WTC11 (cell line): Measurements from ENCODE around the gene ADGRA1. TPM values are rescaled to one million over a fixed set of nuclear protein-coding genes. Genes with fewer than 3 reads are reported as not detected.

ENCODE experiments used
- ATAC-seq: fragments of 200-7000 bp; cut with Tn5 transposase; 2 replicates; pipeline ENCODE4 v1.10.0; 2021; ENCODE audit warnings: mild to moderate bottlenecking, moderate library complexity
- CTCF ChIA-PET: fragments of 300-600 bp; sonication (Branson Sonifier 250); formaldehyde crosslinking; loops from one replicate; lab custom pipeline; 2021; ENCODE audit warnings: antibody characterized with exemption; lab: Charles Lee
- POLR2A ChIA-PET: fragments of 350-600 bp; sonication (Branson Sonifier 250); formaldehyde crosslinking; loops from one replicate; lab custom pipeline; 2021; ENCODE audit warnings: antibody characterized with exemption; lab: Charles Lee
- DNase-seq: peaks from one replicate; pipeline ENCODE4 v3.0.0; 2021; ENCODE audit warnings: low spot score
- H3K27ac Mint-ChIP-seq: 2 replicates; pipeline ENCODE4 v1.8.0; 2021; ENCODE audit warnings: mixed read lengths
- H3K27me3 Mint-ChIP-seq: 2 replicates; pipeline ENCODE4 v1.8.0; 2021; ENCODE audit warnings: low read depth, mild to moderate bottlenecking, moderate library complexity, mixed read lengths
- H3K36me3 Mint-ChIP-seq: 2 replicates; pipeline ENCODE4 v1.8.0; 2021; ENCODE audit warnings: mixed read lengths
- H3K4me1 Mint-ChIP-seq: 2 replicates; pipeline ENCODE4 v1.8.0; 2022; ENCODE audit warnings: mixed read lengths
- H3K4me3 Mint-ChIP-seq: 2 replicates; pipeline ENCODE4 v1.8.0; 2021; ENCODE audit warnings: mild to moderate bottlenecking, moderate library complexity, mixed read lengths
- H3K9me3 Mint-ChIP-seq: 2 replicates; pipeline ENCODE4 v1.8.0; 2021; ENCODE audit warnings: mixed read lengths
- GABPB1 ChIP-seq: sonication (generic); formaldehyde crosslinking; IDR thresholded peaks from 2 replicates; pipeline ENCODE4 v1.8.1; 2023; ENCODE audit warnings: mild to moderate bottlenecking, missing genetic modification reagents
- NR2C2 ChIP-seq: sonication (generic); formaldehyde crosslinking; IDR thresholded peaks from 2 replicates; pipeline ENCODE4 v1.8.0; 2022; ENCODE audit warnings: mild to moderate bottlenecking, missing genetic modification reagents
- OVOL2 ChIP-seq: fragments of 250-450 bp; sonication (Bioruptor Pico); IDR thresholded peaks from 2 replicates; pipeline ENCODE4 v1.9.0; 2021; ENCODE audit warnings: mild to moderate bottlenecking, borderline replicate concordance
- ZNF121 ChIP-seq: sonication (generic); formaldehyde crosslinking; IDR thresholded peaks from 2 replicates; pipeline ENCODE4 v1.8.0; 2023; ENCODE audit warnings: missing genetic modification reagents
- ZNF423 ChIP-seq: fragments of 250-450 bp; sonication (Bioruptor Pico); IDR thresholded peaks from 2 replicates; pipeline ENCODE4 v2.1.2; 2022; ENCODE audit warnings: mild to moderate bottlenecking, moderate library complexity
- total RNA-seq: library from RNA; stranded (reverse); gene quantifications from 3 replicates; pipeline ENCODE4 v1.2.3, GENCODE V29; 2021
- TF ChIP-seq, protein P1 (sequence below): fragments of 250-450 bp; sonication (Bioruptor Pico); IDR thresholded peaks from 2 replicates; pipeline ENCODE4 v1.8.0; 2021; ENCODE audit warnings: mild to moderate bottlenecking
- TF ChIP-seq, protein P2 (sequence below): sonication (generic); formaldehyde crosslinking; IDR thresholded peaks from 2 replicates; pipeline ENCODE4 v1.8.0; 2022; ENCODE audit warnings: mild to moderate bottlenecking, missing genetic modification reagents
- TF ChIP-seq, protein P3 (sequence below): sonication (generic); formaldehyde crosslinking; IDR thresholded peaks from 2 replicates; pipeline ENCODE4 v1.8.0; 2022; ENCODE audit warnings: mild to moderate bottlenecking, missing genetic modification reagents
- TF ChIP-seq, protein P4 (sequence below): sonication (generic); formaldehyde crosslinking; IDR thresholded peaks from 2 replicates; pipeline ENCODE4 v1.8.1; 2023; ENCODE audit warnings: mild to moderate bottlenecking, missing genetic modification reagents, moderate library complexity
- TF ChIP-seq, protein P5 (sequence below): sonication (generic); formaldehyde crosslinking; IDR thresholded peaks from 2 replicates; pipeline ENCODE4 v1.8.1; 2023; ENCODE audit warnings: mild to moderate bottlenecking, missing genetic modification reagents, moderate library complexity

Gene ADGRA1
- total RNA-seq, 1 experiment from 2014 or later, result 0.20 TPM

DNA sequence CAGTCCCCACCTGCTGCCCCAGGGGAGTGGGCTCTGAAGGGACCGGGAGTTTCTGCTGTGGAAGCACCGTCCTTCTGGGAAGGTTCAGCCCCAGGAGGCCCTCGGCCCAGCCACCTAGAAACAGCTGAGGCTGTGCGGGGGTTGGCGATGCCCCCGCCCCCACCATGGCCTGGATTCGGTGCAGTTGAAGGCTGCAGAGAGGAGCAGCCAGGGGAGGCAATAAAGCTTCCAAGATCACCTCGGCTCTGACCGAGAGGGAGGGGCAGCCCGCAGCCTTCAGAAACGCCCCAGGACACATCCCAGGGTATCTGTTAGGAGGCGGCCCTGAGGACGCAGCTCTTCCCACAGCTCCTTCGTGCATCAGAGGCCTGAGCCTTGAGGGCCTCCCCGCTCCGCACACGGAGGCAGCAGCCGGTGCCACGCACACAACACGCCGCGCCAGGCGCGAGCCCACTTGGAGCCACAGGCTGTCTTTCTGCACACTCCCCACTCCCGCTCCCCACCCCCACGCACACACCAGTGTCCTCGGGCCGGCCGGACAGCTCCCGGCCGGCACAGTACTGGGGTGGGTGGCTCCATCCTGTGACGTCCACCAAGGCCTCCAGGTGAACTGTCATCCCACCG lies 73.9 kb downstream of the ADGRA1 start (continued):
- TF ChIP-seq, protein P1, sequence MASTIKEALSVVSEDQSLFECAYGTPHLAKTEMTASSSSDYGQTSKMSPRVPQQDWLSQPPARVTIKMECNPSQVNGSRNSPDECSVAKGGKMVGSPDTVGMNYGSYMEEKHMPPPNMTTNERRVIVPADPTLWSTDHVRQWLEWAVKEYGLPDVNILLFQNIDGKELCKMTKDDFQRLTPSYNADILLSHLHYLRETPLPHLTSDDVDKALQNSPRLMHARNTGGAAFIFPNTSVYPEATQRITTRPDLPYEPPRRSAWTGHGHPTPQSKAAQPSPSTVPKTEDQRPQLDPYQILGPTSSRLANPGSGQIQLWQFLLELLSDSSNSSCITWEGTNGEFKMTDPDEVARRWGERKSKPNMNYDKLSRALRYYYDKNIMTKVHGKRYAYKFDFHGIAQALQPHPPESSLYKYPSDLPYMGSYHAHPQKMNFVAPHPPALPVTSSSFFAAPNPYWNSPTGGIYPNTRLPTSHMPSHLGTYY (CRISPR knock-in tag), result no peak
- TF ChIP-seq, protein P2, sequence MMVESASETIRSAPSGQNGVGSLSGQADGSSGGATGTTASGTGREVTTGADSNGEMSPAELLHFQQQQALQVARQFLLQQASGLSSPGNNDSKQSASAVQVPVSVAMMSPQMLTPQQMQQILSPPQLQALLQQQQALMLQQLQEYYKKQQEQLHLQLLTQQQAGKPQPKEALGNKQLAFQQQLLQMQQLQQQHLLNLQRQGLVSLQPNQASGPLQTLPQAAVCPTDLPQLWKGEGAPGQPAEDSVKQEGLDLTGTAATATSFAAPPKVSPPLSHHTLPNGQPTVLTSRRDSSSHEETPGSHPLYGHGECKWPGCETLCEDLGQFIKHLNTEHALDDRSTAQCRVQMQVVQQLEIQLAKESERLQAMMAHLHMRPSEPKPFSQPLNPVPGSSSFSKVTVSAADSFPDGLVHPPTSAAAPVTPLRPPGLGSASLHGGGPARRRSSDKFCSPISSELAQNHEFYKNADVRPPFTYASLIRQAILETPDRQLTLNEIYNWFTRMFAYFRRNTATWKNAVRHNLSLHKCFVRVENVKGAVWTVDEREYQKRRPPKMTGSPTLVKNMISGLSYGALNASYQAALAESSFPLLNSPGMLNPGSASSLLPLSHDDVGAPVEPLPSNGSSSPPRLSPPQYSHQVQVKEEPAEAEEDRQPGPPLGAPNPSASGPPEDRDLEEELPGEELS (CRISPR knock-in tag), result no peak

DNA sequence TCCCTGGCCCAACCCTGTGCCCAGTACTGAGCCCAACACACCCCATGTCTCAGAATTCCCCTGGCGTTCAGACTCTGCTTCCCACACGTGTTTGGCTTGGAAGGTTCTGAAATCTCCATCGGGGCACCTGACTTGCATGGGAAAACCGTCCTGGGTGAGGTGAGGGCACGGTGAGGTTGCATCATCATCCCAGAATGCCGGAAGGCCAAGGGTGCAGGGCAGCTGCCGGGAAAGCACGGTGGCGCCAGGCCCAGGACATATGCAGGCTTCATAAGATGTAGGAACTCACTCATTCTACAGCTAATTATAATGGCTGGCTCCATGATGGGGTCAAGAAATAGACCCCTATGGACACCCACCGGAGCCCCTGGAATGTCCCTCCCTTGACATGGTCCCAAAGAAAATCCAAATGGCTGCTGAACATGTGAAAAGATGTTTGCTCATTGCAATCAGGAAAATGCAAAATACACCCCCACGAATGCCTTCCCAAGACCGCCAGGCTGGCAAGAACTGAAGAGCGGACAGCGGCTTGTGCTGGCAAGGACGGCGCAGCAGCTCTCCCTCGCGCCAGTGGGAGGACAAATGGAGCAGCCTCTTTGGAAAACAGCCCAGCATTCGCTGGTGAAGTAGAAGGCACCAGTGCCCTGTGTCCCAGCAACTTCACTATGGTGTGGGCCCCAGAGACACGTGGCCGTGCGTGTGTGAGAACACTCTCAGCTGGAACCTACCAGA lies 74.6 kb downstream of the ADGRA1 start:
- Mint-ChIP-seq H3K4me1 (peaks cover 19% of the 10 kb centered on the region), H3K36me3 (peaks cover 5% of the 10 kb centered on the region; the same call in 1 of the 2 replicates), H3K27me3 (no peaks in the 10 kb centered on the region), H3K27ac (peak overlapping the region; percentile 37; the same call in 1 of the 2 replicates)
- ChIA-PET POLR2A (no interaction called here), CTCF (interaction anchor here (0.8 to 1.3 kb wide), 3 partner anchors 19 to 95 kb away, joined by 3 to 4 read pairs (median 4); no protein-coding TSS in a partner anchor)
- no peak for DNase-seq
- TF ChIP-seq ZNF423 (CRISPR knock-in tag) (no peak), GABPB1 (CRISPR knock-in tag) (peak; percentile 94)
- TF ChIP-seq, all 79 proteins: peak for 1
- no peak for ATAC-seq
- Mint-ChIP-seq H3K4me3 (no peak overlapping the region; the same call in 1 of the 2 replicates), H3K9me3 (no peaks in the 10 kb centered on the region)

DNA sequence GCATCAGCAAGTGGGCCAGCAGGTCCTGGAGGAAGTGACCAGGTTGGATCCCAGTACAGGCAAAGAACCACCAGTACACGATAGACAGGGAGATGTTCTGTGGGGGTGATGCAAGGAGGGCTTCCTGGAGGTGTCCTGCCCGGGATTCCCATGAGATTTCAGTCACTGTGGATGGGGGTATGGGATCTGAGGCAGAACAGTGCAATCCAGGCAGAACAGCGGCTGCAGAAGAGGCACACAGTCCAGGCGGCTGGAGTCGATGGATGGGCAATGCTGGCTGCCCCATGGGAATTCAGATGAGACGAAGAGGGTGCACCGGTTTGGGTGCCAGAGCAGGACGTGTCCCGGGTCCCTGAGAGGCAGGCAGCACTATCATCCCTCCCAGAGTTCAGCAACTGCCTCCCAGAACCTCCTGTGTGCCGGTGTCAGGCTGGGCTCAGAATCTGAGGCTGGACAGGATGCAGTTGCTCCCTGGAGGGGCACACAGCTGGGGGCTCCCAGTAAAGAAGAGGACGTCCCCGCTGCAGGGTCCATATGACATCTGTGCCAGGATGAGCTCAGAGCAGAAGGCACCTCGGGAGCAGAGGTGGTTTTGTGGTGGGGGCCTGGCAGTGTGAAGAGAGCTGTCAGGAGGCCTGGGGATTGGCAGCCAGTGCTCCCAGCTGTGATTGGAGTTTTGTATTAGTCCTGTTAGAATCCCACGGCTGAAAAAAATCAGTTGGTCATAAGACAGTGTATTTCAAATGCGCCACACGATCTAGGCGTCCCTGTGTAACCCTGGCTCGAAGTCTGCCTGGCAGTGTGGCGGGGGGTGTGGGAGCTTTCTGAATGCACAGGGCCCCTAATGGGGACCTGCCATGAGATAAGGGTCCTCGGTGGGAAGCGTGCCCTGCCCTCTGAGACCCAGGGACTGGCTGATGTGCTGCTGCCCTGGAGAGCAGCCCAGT lies 75.5 kb downstream of the ADGRA1 start:
- Mint-ChIP-seq H3K4me3 (no peak overlapping the region), H3K27ac (peak overlapping the region; percentile 37; the same call in 1 of the 2 replicates), H3K27me3 (no peaks in the 10 kb centered on the region), H3K9me3 (no peaks in the 10 kb centered on the region), H3K36me3 (peaks cover 5% of the 10 kb centered on the region; the same call in 1 of the 2 replicates), H3K4me1 (peaks cover 17% of the 10 kb centered on the region)
- no peak for DNase-seq
- CTCF ChIA-PET, result interaction anchor here (0.7 to 1.0 kb wide), 2 partner anchors 20 to 104 kb away, joined by 3 read pairs; no protein-coding TSS in a partner anchor
- TF ChIP-seq OVOL2 (CRISPR knock-in tag), result no peak
- TF ChIP-seq, protein P3, sequence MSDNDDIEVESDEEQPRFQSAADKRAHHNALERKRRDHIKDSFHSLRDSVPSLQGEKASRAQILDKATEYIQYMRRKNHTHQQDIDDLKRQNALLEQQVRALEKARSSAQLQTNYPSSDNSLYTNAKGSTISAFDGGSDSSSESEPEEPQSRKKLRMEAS, result 0 out of 2 replicates have a peak, but pooled peaks have one; percentile 23
- POLR2A ChIA-PET, result no interaction called here
- ATAC-seq, result no peak

DNA sequence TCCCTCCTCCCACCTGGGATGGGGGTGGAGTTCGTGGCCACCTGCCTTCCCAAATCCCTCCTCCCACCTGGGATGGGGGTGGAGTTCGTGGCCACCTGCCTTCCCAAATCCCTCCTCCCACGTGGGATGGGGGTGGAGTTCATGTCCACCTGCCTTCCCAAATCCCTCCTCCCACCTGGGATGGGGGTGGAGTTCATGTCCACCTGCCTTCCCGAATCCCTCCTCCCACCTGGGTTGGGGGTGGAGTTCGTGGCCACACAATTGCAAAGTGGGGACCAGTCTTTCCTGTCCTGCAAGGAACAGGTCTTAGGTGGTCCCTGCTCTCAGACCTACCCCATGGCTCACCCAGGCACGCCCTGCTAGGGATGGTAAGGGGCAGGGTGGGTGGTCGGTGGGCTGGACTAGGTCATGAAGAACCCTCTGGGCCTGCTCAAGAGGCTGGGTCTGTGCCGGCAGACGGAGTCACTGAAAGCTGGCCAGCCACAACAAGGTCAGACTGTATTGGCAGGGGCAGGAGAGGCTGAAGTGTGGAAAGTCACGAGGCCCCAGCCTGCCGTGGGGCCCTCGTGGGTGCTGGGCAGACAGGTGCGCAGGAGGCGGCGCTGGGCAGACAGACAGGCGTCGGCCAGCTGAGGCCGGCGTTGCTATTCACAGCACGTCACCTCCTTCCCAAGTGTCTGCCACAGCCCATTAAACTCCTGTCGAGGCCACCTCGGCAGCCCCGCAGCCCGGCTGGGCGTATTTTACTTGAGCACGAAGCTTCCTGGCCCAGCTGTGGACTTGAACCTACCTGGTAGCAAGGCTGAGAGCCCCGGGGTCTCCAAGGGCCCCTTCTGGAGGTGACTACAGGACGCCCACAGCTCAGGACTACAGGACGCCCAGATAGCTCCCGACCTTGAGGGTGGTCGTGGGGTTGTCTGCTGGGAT lies 76.4 kb downstream of the ADGRA1 start:
- no peak overlapping the region for H3K27ac Mint-ChIP-seq
- no peaks in the 10 kb centered on the region for H3K9me3 Mint-ChIP-seq
- no peaks in the 10 kb centered on the region for H3K27me3 Mint-ChIP-seq
- peaks cover 14% of the 10 kb centered on the region; the same call in 1 of the 2 replicates for H3K36me3 Mint-ChIP-seq
- CTCF ChIA-PET, result interaction anchor here (0.7 to 1.0 kb wide), 2 partner anchors 21 to 103 kb away, joined by 3 read pairs; no protein-coding TSS in a partner anchor
- ATAC-seq (no peak), DNase-seq (peak; percentile 70)
- TF ChIP-seq, protein P4, sequence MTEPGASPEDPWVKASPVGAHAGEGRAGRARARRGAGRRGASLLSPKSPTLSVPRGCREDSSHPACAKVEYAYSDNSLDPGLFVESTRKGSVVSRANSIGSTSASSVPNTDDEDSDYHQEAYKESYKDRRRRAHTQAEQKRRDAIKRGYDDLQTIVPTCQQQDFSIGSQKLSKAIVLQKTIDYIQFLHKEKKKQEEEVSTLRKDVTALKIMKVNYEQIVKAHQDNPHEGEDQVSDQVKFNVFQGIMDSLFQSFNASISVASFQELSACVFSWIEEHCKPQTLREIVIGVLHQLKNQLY (CRISPR knock-in tag), result no peak
- TF ChIP-seq, protein P3, result 0 out of 2 replicates have a peak, but pooled peaks have one; percentile 13
- TF ChIP-seq ZNF121 (CRISPR knock-in tag) (0 out of 2 replicates have a peak, but pooled peaks have one; percentile 11), NR2C2 (no peak)
- TF ChIP-seq, protein P5, sequence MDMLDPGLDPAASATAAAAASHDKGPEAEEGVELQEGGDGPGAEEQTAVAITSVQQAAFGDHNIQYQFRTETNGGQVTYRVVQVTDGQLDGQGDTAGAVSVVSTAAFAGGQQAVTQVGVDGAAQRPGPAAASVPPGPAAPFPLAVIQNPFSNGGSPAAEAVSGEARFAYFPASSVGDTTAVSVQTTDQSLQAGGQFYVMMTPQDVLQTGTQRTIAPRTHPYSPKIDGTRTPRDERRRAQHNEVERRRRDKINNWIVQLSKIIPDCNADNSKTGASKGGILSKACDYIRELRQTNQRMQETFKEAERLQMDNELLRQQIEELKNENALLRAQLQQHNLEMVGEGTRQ (CRISPR knock-in tag), result peak; percentile 48
- no peak overlapping the region for H3K4me3 Mint-ChIP-seq
- POLR2A ChIA-PET, result no interaction called here
- peaks cover 17% of the 10 kb centered on the region for H3K4me1 Mint-ChIP-seq
